ENCODE data around the gene COL21A1.

Gene COL21A1

GRCh38 chr6:56087421-56087820, 160.0 kb downstream of the COL21A1 start:
- TF ChIP-seq TARDBP (IDR thresholded peaks at IDR 0.05), result no peak
- TF ChIP-seq NFRKB (IDR thresholded peaks at IDR 0.05), result no peak
- no peak for TF ChIP-seq FOXM1 (IDR thresholded peaks at IDR 0.05; ENCODE audit: borderline replicate concordance)
- TF ChIP-seq, protein P1, sequence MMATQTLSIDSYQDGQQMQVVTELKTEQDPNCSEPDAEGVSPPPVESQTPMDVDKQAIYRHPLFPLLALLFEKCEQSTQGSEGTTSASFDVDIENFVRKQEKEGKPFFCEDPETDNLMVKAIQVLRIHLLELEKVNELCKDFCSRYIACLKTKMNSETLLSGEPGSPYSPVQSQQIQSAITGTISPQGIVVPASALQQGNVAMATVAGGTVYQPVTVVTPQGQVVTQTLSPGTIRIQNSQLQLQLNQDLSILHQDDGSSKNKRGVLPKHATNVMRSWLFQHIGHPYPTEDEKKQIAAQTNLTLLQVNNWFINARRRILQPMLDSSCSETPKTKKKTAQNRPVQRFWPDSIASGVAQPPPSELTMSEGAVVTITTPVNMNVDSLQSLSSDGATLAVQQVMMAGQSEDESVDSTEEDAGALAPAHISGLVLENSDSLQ (IDR thresholded peaks at IDR 0.05), result no peak
- no peak for TF ChIP-seq ELF4 (IDR thresholded peaks at IDR 0.05)
- no peak for TF ChIP-seq ARNT (IDR thresholded peaks at IDR 0.05)
- no peak for TF ChIP-seq L3MBTL2 (conservative IDR thresholded peaks at IDR 0.05)
- no peak for TF ChIP-seq SUZ12 (IDR thresholded peaks at IDR 0.05)
- TF ChIP-seq ZNF384 (IDR thresholded peaks at IDR 0.05), result no peak
- ChIA-PET POLR2A (no interaction called here), CTCF (no interaction called here)
- no peak for DNase-seq (ENCODE audit: extremely low spot score)

GRCh38 chr6:56079751-56080540, 167.4 kb downstream of the COL21A1 start:
- no peak for DNase-seq (ENCODE audit: extremely low spot score)
- no peak for TF ChIP-seq FOXA1 (IDR thresholded peaks at IDR 0.05)
- POLR2A ChIA-PET, result no interaction called here
- CTCF ChIA-PET, result no interaction called here

- TF ChIP-seq BHLHE40 (IDR thresholded peaks at IDR 0.05; ENCODE audit: borderline replicate concordance), result no peak
- TF ChIP-seq FOXK2 (IDR thresholded peaks at IDR 0.05), result no peak
- TF ChIP-seq ZNF384 (IDR thresholded peaks at IDR 0.05), result no peak
- TF ChIP-seq, protein P1 (IDR thresholded peaks at IDR 0.05), result no peak
- TF ChIP-seq FOXA1 (IDR thresholded peaks at IDR 0.05), result no peak
- TF ChIP-seq L3MBTL2 (conservative IDR thresholded peaks at IDR 0.05), result no peak
- no peak for TF ChIP-seq SP1 (IDR thresholded peaks at IDR 0.05)
- no peak for TF ChIP-seq SUZ12 (IDR thresholded peaks at IDR 0.05)
- TF ChIP-seq LEF1 (IDR thresholded peaks at IDR 0.05; ENCODE audit: borderline replicate concordance), result no peak
- TF ChIP-seq NFRKB (IDR thresholded peaks at IDR 0.05), result no peak
- ChIA-PET POLR2A (no interaction called here), CTCF (no interaction called here)
- DNase-seq (ENCODE audit: extremely low spot score), result no peak
Measured at GRCh38 chr6:56076033-56076432, 171.3 kb downstream of the COL21A1 start.

DNA sequence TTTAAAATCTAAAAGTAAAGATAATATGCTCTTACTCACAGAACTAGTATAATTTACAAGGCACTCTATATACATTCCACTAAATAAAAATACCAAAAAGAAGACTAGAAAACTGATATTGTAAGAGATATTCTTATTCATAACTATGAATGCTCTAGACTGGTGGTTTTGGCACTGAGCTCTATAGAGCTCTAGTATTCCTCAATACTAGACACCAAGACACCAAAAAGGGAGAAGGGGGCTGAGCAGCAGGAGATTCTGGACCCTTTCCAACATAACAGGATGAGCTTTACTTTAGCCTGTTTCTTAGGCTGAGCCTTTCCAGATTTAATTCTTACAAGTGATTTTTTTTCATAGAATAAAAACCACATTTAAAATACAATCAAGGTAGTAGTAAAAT, 173.6 kb downstream of the COL21A1 start:
- ChIA-PET CTCF (no interaction called here), POLR2A (no interaction called here)
- no peak for DNase-seq (ENCODE audit: extremely low spot score)
- TF ChIP-seq, protein P1 (IDR thresholded peaks at IDR 0.05), result no peak
- no peak for TF ChIP-seq SP1 (IDR thresholded peaks at IDR 0.05)
- no peak for TF ChIP-seq FOXM1 (IDR thresholded peaks at IDR 0.05; ENCODE audit: borderline replicate concordance)
- TF ChIP-seq FOXK2 (IDR thresholded peaks at IDR 0.05), result no peak

DNA sequence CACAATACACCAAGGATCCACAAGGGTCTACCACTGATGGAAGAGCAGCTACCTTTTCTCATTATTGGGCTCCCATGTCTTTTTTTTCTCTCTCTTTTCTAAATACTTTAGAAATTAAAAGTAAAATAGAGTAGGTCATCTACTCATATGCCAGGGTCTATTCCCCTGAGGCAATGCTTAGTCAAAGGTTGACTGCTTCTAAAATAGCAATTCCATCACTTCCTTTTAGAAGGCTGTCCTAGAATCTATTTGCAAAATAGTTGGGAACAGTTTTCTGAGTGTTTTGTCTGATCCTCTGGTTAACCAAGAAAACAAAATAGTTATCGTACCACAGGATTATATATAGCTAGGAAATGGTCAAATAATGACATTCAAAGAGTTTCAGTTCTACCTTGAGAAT, 174.1 kb downstream of the COL21A1 start:
- POLR2A ChIA-PET, result no interaction called here
- CTCF ChIA-PET, result no interaction called here
- DNase-seq (ENCODE audit: extremely low spot score), result no peak
- TF ChIP-seq TARDBP (IDR thresholded peaks at IDR 0.05) (no peak), SUZ12 (IDR thresholded peaks at IDR 0.05) (no peak), L3MBTL2 (conservative IDR thresholded peaks at IDR 0.05) (no peak)

- TF ChIP-seq, protein P1 (IDR thresholded peaks at IDR 0.05), result no peak
- TF ChIP-seq TARDBP (IDR thresholded peaks at IDR 0.05), result no peak
- TF ChIP-seq SP1 (IDR thresholded peaks at IDR 0.05), result no peak
- TF ChIP-seq LEF1 (IDR thresholded peaks at IDR 0.05; ENCODE audit: borderline replicate concordance), result no peak
- TF ChIP-seq FOXM1 (IDR thresholded peaks at IDR 0.05; ENCODE audit: borderline replicate concordance), result no peak
- no peak for TF ChIP-seq NFRKB (IDR thresholded peaks at IDR 0.05)
- no peak for TF ChIP-seq CTBP1 (IDR thresholded peaks at IDR 0.05; ENCODE audit: borderline replicate concordance)
- no peak for TF ChIP-seq ELF4 (IDR thresholded peaks at IDR 0.05)
- no peak for TF ChIP-seq FOXK2 (IDR thresholded peaks at IDR 0.05)
- no peak for TF ChIP-seq L3MBTL2 (conservative IDR thresholded peaks at IDR 0.05)
- no peak for TF ChIP-seq SUZ12 (IDR thresholded peaks at IDR 0.05)
- TF ChIP-seq HDGF (IDR thresholded peaks at IDR 0.05; ENCODE audit: borderline replicate concordance), result no peak
- no peak for TF ChIP-seq BHLHE40 (IDR thresholded peaks at IDR 0.05; ENCODE audit: borderline replicate concordance)
- no peak for TF ChIP-seq ZNF384 (IDR thresholded peaks at IDR 0.05)
- DNase-seq (ENCODE audit: extremely low spot score), result no peak
- ChIA-PET POLR2A (no interaction called here), CTCF (no interaction called here)
Measured at GRCh38 chr6:56072856-56073255, 174.5 kb downstream of the COL21A1 start.

GRCh38 chr6:56065408-56065807, 182.0 kb downstream of the COL21A1 start:
- TF ChIP-seq L3MBTL2 (conservative IDR thresholded peaks at IDR 0.05) (no peak), HDGF (IDR thresholded peaks at IDR 0.05; ENCODE audit: borderline replicate concordance) (no peak), FOXK2 (IDR thresholded peaks at IDR 0.05) (no peak), ZNF384 (IDR thresholded peaks at IDR 0.05) (no peak), CTBP1 (IDR thresholded peaks at IDR 0.05; ENCODE audit: borderline replicate concordance) (no peak), SP1 (IDR thresholded peaks at IDR 0.05) (no peak), FOXM1 (IDR thresholded peaks at IDR 0.05; ENCODE audit: borderline replicate concordance) (no peak)
- no peak for DNase-seq (ENCODE audit: extremely low spot score)
- ChIA-PET CTCF (no interaction called here), POLR2A (no interaction called here)
